ENCODE results near the gene EVI2B.
"Not testable (repeated sequence)": the region's sequence is repeated elsewhere in the genome, so short reads cannot be mapped to it uniquely, and the experiment has no call there.

Gene EVI2B
- total RNA-seq, result 1.9 to 101 (median 19.1) reads per million in 17 experiments

GRCh38 chr17:31313982-31314781 lies at the start of gene EVI2B:
Gene EVI2B (minus strand): TSS chr17:31314054. CDS start chr17:31305609, 8,445 bp downstream.
- DNase-seq, result peak; percentile 67 to 91 (median 84)

GRCh38 chr17:31357839-31358394 lies 44.1 kb upstream of the EVI2B start:
- no peak for DNase-seq

GRCh38 chr17:31357091-31357490 lies 43.2 kb upstream of the EVI2B start:
- DNase-seq, result no peak

- no peak for DNase-seq
Observed at GRCh38 chr17:31355935-31356334, 42.1 kb upstream of the EVI2B start.

GRCh38 chr17:31349454-31349853 lies 35.6 kb upstream of the EVI2B start:
- no peak for DNase-seq

GRCh38 chr17:31345191-31345747 lies 31.4 kb upstream of the EVI2B start:
- not testable (repeated sequence) for DNase-seq

- peak; percentile 13 to 54 (median 36) for DNase-seq
Observed at GRCh38 chr17:31339906-31340661, 26.2 kb upstream of the EVI2B start.

- no peak for DNase-seq
Observed at GRCh38 chr17:31329221-31329620, 15.4 kb upstream of the EVI2B start.

- DNase-seq, result no peak
Observed at GRCh38 chr17:31328160-31328535, 14.3 kb upstream of the EVI2B start.

- DNase-seq, result no peak
Observed at GRCh38 chr17:31327534-31328159, 13.8 kb upstream of the EVI2B start.

- DNase-seq, result no peak
Observed at GRCh38 chr17:31323551-31323950, 9.7 kb upstream of the EVI2B start.

GRCh38 chr17:31321966-31322365 lies 8.1 kb upstream of the EVI2B start:
- DNase-seq, result no peak

- peak; percentile 84 to 96 (median 92) for DNase-seq
Observed at GRCh38 chr17:31321481-31321880, 7.6 kb upstream of the EVI2B start, which contains the start of gene EVI2A. Gene EVI2A (minus strand): TSS chr17:31321622. CDS start chr17:31319013, 2,609 bp downstream.

- DNase-seq, result peak in 1 of 4 experiments; percentile 29
Observed at GRCh38 chr17:31320791-31321190, 6.9 kb upstream of the EVI2B start.

GRCh38 chr17:31320241-31320640 lies 6.4 kb upstream of the EVI2B start:
- DNase-seq, result no peak

GRCh38 chr17:31318851-31319661 lies 5.2 kb upstream of the EVI2B start:
- DNase-seq, result peak; percentile 31 to 74 (median 50)

- peak; percentile 80 to 89 (median 85) for DNase-seq
Observed at GRCh38 chr17:31318298-31318801, 4.5 kb upstream of the EVI2B start.

- DNase-seq, result peak in 3 of 4 experiments; percentile 26 to 73 (median 53)
Observed at GRCh38 chr17:31314782-31315100, 887 bp upstream of the EVI2B start.

- DNase-seq, result peak in 3 of 4 experiments; percentile 52 to 71 (median 62)
Observed at GRCh38 chr17:31312223-31312622, 1.6 kb downstream of the EVI2B start.

GRCh38 chr17:31311526-31311925 lies 2.3 kb downstream of the EVI2B start:
- DNase-seq, result no peak

- DNase-seq, result peak in 1 of 4 experiments; percentile 28
Observed at GRCh38 chr17:31310886-31311285, 3.0 kb downstream of the EVI2B start.

All from suppressor macrophage (primary cell).